ENCODE measurements around the gene SLC6A3.

Gene SLC6A3

DNA sequence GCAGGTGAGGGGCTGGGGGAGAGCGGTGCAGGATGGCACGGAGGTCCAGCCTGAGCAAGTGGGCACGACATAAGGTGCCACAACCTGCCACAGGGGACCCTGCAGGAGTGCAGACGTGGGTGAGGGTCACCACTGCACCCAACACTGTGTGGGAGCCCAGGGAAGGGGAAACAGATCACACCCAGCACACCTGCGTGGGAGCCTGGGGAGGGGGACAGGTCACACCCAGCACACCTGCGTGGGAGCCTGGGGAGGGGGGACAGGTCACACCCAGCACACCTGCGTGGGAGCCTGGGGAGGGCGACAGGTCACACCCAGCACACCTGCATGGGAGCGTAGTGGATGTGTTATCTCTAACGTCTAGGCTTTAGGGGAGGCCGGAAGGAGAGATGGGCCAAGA lies 53.0 kb downstream of the SLC6A3 start:
- no peaks in the 10 kb centered on the region for H3K36me3 ChIP-seq
- H3K4me1 ChIP-seq, result no peaks in the 10 kb centered on the region
- no peak for DNase-seq
- no peak overlapping the region for H3K4me3 ChIP-seq (ENCODE audit: low read depth, low read length)
- TF ChIP-seq, protein P1, sequence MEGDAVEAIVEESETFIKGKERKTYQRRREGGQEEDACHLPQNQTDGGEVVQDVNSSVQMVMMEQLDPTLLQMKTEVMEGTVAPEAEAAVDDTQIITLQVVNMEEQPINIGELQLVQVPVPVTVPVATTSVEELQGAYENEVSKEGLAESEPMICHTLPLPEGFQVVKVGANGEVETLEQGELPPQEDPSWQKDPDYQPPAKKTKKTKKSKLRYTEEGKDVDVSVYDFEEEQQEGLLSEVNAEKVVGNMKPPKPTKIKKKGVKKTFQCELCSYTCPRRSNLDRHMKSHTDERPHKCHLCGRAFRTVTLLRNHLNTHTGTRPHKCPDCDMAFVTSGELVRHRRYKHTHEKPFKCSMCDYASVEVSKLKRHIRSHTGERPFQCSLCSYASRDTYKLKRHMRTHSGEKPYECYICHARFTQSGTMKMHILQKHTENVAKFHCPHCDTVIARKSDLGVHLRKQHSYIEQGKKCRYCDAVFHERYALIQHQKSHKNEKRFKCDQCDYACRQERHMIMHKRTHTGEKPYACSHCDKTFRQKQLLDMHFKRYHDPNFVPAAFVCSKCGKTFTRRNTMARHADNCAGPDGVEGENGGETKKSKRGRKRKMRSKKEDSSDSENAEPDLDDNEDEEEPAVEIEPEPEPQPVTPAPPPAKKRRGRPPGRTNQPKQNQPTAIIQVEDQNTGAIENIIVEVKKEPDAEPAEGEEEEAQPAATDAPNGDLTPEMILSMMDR (IDR thresholded peaks at IDR 0.05; ENCODE audit: low read depth, low read length), result no peak
- H3K27me3 ChIP-seq, result peaks cover 78% of the 10 kb centered on the region
- no peaks in the 10 kb centered on the region for H3K9me3 ChIP-seq

DNA sequence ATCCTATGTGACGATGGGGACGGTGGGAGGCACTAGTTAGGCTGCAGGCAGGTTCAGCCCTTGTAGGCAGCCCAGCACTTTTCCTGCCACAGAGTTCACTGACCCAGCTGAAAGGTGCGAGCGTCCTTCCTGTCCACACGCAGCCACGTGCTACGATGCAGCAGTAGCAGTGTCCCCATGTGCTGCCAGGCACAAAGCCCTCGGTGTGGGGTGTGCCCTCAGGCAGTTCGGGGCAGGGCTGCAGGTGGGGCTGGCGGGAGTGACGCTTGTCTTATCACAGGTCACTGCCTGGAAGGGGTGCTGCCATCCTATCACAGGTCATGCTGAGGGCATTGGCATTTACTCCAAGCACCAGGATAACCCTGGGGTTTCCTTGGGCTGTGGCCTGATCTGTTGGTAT lies 53.5 kb downstream of the SLC6A3 start:
- Histone ChIP-seq H3K4me1 (no peaks in the 10 kb centered on the region), H3K9me3 (no peaks in the 10 kb centered on the region; the same call in 1 of the 2 replicates), H3K27me3 (peaks cover 78% of the 10 kb centered on the region), H3K36me3 (no peaks in the 10 kb centered on the region), H3K4me3 (ENCODE audit: low read depth, low read length) (no peak overlapping the region)
- TF ChIP-seq, protein P1 (IDR thresholded peaks at IDR 0.05; ENCODE audit: low read depth, low read length), result no peak
- DNase-seq, result no peak

DNA sequence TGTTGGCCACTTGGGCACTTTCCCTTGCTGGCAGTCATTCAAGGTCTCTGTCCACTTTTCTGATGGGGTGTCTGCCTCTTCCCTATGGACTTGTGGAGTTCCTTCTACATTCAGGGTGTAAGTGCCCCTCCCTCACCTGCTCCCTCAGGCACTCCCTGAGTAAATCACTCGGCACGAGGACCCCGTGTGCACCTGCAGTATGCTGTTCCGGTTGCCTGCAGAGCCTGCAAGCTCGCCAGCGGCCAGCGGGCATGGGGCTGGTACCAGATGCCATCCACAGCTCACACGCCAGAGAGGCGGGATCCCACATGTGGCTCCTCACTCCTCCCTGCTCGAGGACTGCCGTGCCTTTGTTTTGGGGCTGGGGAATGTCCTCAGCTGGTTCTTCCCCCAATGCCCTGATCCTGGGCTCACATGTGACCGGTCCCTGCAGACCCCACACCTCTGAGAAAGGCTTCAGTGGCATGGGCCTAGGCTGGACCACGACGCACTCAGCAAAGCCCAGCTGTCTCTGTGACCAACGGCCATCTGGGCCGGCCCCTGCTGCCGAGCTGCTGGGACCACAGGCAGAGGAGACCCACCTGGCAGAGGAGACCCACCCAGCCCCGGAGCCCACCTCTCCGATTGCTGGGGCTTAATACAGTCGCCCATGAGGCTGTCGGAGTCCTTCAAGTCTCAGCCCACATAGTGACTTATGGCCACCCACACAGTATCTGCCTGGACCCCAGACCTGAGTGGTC lies 54.2 kb downstream of the SLC6A3 start:
- Histone ChIP-seq H3K9me3 (no peaks in the 10 kb centered on the region; the same call in 1 of the 2 replicates), H3K4me3 (ENCODE audit: low read depth, low read length) (no peak overlapping the region), H3K27me3 (peaks cover 78% of the 10 kb centered on the region), H3K4me1 (no peaks in the 10 kb centered on the region), H3K36me3 (no peaks in the 10 kb centered on the region)
- TF ChIP-seq, protein P1 (IDR thresholded peaks at IDR 0.05; ENCODE audit: low read depth, low read length), result no peak
- no peak for DNase-seq

DNA sequence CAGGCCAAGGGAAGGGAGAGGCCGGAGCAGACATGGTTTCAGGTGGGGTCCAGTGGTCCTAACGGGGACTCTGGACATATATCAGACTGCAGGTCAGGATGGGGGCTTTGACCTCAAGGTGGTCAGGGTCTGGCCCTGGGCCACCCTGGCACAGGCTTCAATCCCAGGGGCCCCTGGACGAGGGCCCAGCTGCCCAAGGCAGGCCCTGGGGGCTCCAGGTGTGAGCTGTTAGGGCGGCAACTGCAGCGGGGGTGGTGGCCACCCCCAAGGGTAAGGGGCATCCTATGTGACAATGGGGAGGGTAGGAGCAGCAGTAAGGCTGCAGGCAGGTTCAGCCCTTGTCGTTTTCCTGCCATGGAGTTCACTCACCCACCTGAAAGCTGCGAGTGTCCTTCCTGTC lies 54.9 kb downstream of the SLC6A3 start:
- Histone ChIP-seq H3K4me1 (no peaks in the 10 kb centered on the region), H3K36me3 (no peaks in the 10 kb centered on the region), H3K27me3 (peaks cover 74% of the 10 kb centered on the region), H3K4me3 (ENCODE audit: low read depth, low read length) (no peak overlapping the region), H3K9me3 (no peaks in the 10 kb centered on the region; the same call in 1 of the 2 replicates)
- no peak for DNase-seq
- TF ChIP-seq, protein P1 (IDR thresholded peaks at IDR 0.05; ENCODE audit: low read depth, low read length), result no peak

DNA sequence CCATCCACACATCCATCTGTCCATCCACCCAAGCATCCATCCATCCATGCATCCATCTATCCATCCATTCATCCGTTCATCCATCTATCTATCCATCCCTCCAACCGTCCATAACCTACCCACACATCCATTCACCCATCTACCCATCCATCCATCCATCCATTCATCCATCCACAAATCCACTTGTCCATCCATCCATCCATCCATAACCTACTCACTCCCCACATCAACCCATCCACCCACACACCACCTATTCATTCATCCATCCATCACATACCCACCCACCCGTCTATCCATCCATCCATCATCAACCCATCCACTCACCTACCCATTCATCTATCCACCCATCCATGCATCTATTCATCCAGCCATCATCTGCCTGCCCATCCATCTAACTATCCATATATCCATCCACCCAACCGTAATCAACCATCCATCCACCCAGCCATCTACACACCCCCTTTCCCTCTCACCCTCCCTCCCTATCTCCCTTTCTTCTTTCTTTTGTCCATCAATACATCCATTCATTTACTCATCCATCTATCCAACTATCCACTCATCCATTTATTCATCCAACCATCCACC lies 56.8 kb downstream of the SLC6A3 start:
- H3K9me3 ChIP-seq, result no peaks in the 10 kb centered on the region; the same call in 1 of the 2 replicates
- no peaks in the 10 kb centered on the region for H3K36me3 ChIP-seq
- no peaks in the 10 kb centered on the region for H3K4me1 ChIP-seq
- TF ChIP-seq, protein P1 (IDR thresholded peaks at IDR 0.05; ENCODE audit: low read depth, low read length), result no peak
- H3K4me3 ChIP-seq (ENCODE audit: low read depth, low read length), result no peak overlapping the region
- peaks cover 70% of the 10 kb centered on the region for H3K27me3 ChIP-seq
- no peak for DNase-seq

DNA sequence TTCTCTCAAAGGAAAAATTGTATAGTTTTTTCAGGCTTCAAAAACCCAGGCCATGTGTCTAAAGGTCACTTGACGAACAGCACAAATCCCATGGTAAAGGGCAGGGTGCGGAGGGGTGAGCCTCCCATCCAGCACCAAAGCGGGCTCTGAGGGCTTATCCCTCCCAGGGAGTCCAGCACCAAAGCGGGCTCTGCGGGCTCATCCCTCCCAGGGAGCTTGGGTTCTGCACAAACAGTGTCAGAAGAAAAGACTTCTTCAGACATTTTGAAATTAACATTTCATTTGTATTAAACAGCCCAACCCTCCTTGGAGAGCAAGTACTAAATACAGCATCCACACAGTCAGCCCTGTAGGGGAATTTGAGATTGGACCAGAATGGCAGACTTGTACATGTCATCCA lies 57.4 kb downstream of the SLC6A3 start:
- H3K4me3 ChIP-seq (ENCODE audit: low read depth, low read length), result no peak overlapping the region
- no peak for DNase-seq
- no peaks in the 10 kb centered on the region for H3K4me1 ChIP-seq
- no peaks in the 10 kb centered on the region; the same call in 1 of the 2 replicates for H3K9me3 ChIP-seq
- H3K27me3 ChIP-seq, result peaks cover 66% of the 10 kb centered on the region
- TF ChIP-seq, protein P1 (IDR thresholded peaks at IDR 0.05; ENCODE audit: low read depth, low read length), result no peak
- no peaks in the 10 kb centered on the region for H3K36me3 ChIP-seq

Measured in BE2C (cell line).